Upper lobe of left lung (tissue), 6 donors: Measurements from ENCODE around the gene SDK1. TPM values are rescaled to one million over a fixed set of nuclear protein-coding genes. Genes with fewer than 3 reads are reported as not detected.

Experiments used
- ATAC-seq, 2 donors: fragments of 200-7000 bp; cut with Tn5 transposase; one replicate each; pipeline ENCODE4 v1.9.1; 2022; ENCODE audit warnings: mild to moderate bottlenecking in 2 of 2, moderate library complexity in 2 of 2; ENCODE audit not compliant: low FRiP score in 2 of 2
- DNase-seq, 2 donors: peaks; one replicate each; pipeline ENCODE4 v3.0.0-alpha.2; 2019 to 2020
- H3K27ac ChIP-seq, 4 donors: fragments of 200-600 bp; sonication (generic); one replicate each; pipeline ENCODE4 v1.5.1; 2016 to 2019
- H3K27me3 ChIP-seq, 4 donors: fragments of 200-600 bp; sonication (generic); one replicate each; pipeline ENCODE4 v1.5.1; 2017 to 2019
- H3K36me3 ChIP-seq, 4 donors: fragments of 200-600 bp; sonication (generic); one replicate each; pipeline ENCODE4 v1.5.1; 2016 to 2019
- H3K4me1 ChIP-seq, 4 donors: fragments of 200-600 bp; sonication (generic); one replicate each; pipeline ENCODE4 v1.5.1; 2018 to 2019
- H3K4me3 ChIP-seq, 4 donors: fragments of 200-600 bp; sonication (generic); one replicate each; pipeline ENCODE4 v1.5.1; 2017 to 2019; ENCODE audit warnings: mild to moderate bottlenecking in 2 of 4, moderate library complexity in 1 of 4
- H3K9me3 ChIP-seq, 4 donors: fragments of 200-600 bp; sonication (generic); one replicate each; pipeline ENCODE4 v1.5.1; 2018 to 2019
- EP300 ChIP-seq, 4 donors: sonication (generic); formaldehyde crosslinking; IDR thresholded peaks; one replicate each; pipeline ENCODE4 v1.5.1; 2017; ENCODE audit warnings: antibody characterized with exemption in 4 of 4, control low read depth in 2 of 4
- POLR2A ChIP-seq, 4 donors: fragments of 450-650 bp; IDR thresholded peaks; one replicate each; pipeline ENCODE4 v1.5.1; 2016 to 2017; ENCODE audit warnings: antibody characterized with exemption in 4 of 4, mild to moderate bottlenecking in 2 of 4
- POLR2AphosphoS5 ChIP-seq, 2 donors: sonication (generic); formaldehyde crosslinking; IDR thresholded peaks; one replicate each; pipeline ENCODE4 v1.5.1; 2017; ENCODE audit warnings: antibody characterized with exemption in 2 of 2
- WGBS, 2 donors: methylation state at CpG; one replicate each; pipeline ENCODE4 v1.1.5; 2017 to 2018; 5-methylcytosine and 5-hydroxymethylcytosine counted together
- total RNA-seq, 6 donors: library from RNA; depleted of rRNA in 4 of 6; stranded (reverse); fragments of >200 nt in 4 of 6; gene quantifications; one replicate each; pipeline versions ENCODE4 v1.1.0 to v1.2.1, GENCODE V29; 2016 to 2021
- TF ChIP-seq, protein P1 (sequence below), 6 experiments: fragments of 450-650 bp in 4 of 6; fragments of 200-600 bp in 2 of 6; sonication (generic) in 2 of 6; IDR thresholded peaks; one replicate each; pipeline ENCODE4 v1.5.1; 2016 to 2019; ENCODE audit warnings: antibody characterized with exemption in 6 of 6
- donor health status: DM: no; HTN: no; CAD: no; lungs with moderate emphysema.
- donor health status: DM: no; HTN: yes; CAD: no; lungs with severe emphysema.

Gene SDK1
- total RNA-seq, 6 donors from 2014 or later: 9.3 to 90.1 (median 11.8) TPM

DNA sequence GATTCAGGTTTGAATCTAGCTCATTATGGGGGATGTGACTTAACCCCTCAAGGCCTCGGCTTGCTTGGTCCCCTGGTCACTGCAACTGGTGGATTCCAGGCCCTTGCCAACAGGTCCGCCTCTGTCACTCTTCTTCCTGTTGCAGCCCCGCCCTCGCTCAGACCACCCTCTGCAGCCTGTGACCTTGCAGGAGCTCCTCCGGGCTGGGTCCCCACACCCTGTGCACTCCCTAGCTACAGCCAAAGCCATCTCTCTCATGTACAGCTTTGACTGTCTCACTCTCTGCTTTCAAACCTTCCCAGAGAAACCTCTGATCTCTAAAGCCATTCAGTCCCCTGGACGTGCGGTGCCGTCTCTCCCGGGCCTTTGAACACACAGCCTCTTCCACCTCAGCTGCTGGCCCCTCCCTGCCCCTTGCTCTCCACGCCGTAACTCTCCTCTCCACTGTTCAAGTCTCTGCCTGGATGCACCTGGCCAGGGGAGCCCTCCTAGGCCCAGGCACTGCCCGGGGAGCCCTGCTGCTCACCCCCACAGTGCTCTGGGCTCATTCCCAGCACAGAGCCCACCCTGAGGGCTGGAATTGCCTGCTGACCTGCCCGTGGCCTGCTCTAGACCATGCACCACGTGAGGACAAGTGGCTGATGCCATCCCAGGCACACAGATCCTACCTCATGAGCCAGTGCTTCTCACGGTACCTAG lies 895.2 kb downstream of the SDK1 start:
- ATAC-seq: peak; percentile 4 to 62
- Histone ChIP-seq H3K27ac (no peak overlapping the region), H3K9me3 (no peaks in the 10 kb centered on the region), H3K36me3 (no peaks in the 10 kb centered on the region), H3K27me3 (no peaks in the 10 kb centered on the region), H3K4me3 (no peak overlapping the region), H3K4me1 (no peaks in the 10 kb centered on the region)
- no peak for TF ChIP-seq POLR2AphosphoS5 (IDR thresholded peaks at IDR 0.05)
- TF ChIP-seq, protein P1, sequence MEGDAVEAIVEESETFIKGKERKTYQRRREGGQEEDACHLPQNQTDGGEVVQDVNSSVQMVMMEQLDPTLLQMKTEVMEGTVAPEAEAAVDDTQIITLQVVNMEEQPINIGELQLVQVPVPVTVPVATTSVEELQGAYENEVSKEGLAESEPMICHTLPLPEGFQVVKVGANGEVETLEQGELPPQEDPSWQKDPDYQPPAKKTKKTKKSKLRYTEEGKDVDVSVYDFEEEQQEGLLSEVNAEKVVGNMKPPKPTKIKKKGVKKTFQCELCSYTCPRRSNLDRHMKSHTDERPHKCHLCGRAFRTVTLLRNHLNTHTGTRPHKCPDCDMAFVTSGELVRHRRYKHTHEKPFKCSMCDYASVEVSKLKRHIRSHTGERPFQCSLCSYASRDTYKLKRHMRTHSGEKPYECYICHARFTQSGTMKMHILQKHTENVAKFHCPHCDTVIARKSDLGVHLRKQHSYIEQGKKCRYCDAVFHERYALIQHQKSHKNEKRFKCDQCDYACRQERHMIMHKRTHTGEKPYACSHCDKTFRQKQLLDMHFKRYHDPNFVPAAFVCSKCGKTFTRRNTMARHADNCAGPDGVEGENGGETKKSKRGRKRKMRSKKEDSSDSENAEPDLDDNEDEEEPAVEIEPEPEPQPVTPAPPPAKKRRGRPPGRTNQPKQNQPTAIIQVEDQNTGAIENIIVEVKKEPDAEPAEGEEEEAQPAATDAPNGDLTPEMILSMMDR (IDR thresholded peaks at IDR 0.05): no peak
- no peak for TF ChIP-seq POLR2A (IDR thresholded peaks at IDR 0.05)
- no peak for TF ChIP-seq EP300 (IDR thresholded peaks at IDR 0.05)
- WGBS, 2 donors: 78 to 86% methylated on average over 13 to 14 of the region's 15 CpGs
- no peak for DNase-seq

DNA sequence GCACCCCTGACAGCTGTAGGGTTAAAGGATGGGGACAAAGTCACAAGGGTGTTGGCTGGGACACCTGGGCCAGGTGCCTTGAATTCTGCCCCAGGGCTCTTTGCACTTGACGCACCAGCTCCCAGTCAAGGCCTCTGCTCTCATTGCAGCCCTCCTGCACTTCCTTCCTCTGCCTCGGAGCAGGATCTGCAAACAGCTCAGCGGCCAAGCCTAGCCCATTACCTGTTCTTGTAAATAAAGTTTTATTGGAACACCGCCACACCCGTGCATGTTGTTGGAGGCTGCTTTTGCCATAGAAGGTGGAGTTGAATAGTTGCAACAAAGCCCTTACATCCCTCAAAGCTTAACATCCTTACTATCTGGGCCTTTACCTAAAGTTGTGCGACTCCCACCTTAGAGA lies 897.2 kb downstream of the SDK1 start:
- H3K36me3 ChIP-seq: no peaks in the 10 kb centered on the region
- H3K4me3 ChIP-seq: no peak overlapping the region
- WGBS, 2 donors: 78 to 85% methylated on average over 6 of the region's 6 CpGs
- ATAC-seq (no peak), DNase-seq (no peak)
- H3K27me3 ChIP-seq: no peaks in the 10 kb centered on the region
- H3K9me3 ChIP-seq: no peaks in the 10 kb centered on the region
- TF ChIP-seq POLR2AphosphoS5 (IDR thresholded peaks at IDR 0.05) (no peak), POLR2A (IDR thresholded peaks at IDR 0.05) (no peak), EP300 (IDR thresholded peaks at IDR 0.05) (no peak)
- TF ChIP-seq, protein P1 (IDR thresholded peaks at IDR 0.05): no peak
- no peak overlapping the region for H3K27ac ChIP-seq
- H3K4me1 ChIP-seq: no peaks in the 10 kb centered on the region

DNA sequence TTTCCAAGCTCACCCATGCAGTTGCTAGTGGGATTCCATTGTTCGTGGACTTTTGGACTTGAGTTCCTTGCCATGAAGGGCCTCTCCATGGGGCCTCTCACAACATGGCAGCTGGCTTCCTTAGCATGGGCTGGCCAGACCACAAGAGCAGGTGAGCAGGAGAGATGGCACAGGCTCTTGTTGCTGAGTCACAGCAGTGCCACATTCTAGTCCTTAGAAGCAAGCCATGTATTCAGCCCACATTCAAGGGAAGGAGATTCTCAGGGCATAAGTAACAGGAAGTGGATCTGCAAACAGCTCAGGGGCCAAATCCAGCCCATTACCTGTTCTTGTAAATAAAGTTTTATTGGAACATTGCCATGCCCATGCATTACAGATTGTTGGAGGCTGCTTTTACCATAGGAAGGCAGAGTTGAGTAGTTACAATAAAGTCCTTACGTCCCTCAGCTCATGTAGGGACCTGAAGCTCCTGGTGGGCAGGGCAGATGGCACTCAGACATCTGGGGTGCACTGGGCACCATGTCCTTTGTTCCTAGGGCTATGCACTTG lies 899.6 kb downstream of the SDK1 start:
- H3K36me3 ChIP-seq: no peaks in the 10 kb centered on the region
- 89 to 100% methylated on average over 2 of the region's 2 CpGs for WGBS, 2 donors
- no peaks in the 10 kb centered on the region for H3K27me3 ChIP-seq
- TF ChIP-seq, protein P1 (IDR thresholded peaks at IDR 0.05): no peak
- no peak for TF ChIP-seq POLR2AphosphoS5 (IDR thresholded peaks at IDR 0.05)
- TF ChIP-seq POLR2A (IDR thresholded peaks at IDR 0.05): no peak
- TF ChIP-seq EP300 (IDR thresholded peaks at IDR 0.05): no peak
- no peak overlapping the region for H3K27ac ChIP-seq
- no peaks in the 10 kb centered on the region for H3K9me3 ChIP-seq
- H3K4me1 ChIP-seq: no peaks in the 10 kb centered on the region
- ATAC-seq: no peak
- DNase-seq: no peak
- H3K4me3 ChIP-seq: no peak overlapping the region

DNA sequence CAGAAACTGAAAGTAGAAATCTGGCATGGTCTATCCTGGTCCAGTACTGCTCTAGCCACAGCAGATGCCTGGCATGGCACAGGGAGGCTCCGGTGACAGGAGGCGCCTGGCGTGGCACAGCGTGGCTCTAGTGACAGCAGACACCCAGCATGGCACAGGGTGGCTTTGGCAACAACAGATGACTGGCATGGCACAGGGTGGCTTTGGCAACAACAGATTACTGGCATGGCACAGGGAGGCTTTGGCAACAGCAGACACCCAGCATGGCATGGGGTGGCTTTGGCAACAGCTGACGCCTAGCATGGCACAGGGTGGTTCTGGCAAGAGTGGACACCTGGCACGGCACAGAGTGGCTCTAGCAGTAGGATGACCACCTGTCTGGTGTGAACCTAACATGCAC lies 900.5 kb downstream of the SDK1 start:
- TF ChIP-seq, protein P1 (IDR thresholded peaks at IDR 0.05): no peak
- TF ChIP-seq EP300 (IDR thresholded peaks at IDR 0.05) (no peak), POLR2AphosphoS5 (IDR thresholded peaks at IDR 0.05) (no peak), POLR2A (IDR thresholded peaks at IDR 0.05) (no peak)
- no peak overlapping the region for H3K4me3 ChIP-seq
- H3K4me1 ChIP-seq: no peaks in the 10 kb centered on the region
- WGBS, 2 donors: 89 to 90% methylated on average over 6 of the region's 6 CpGs
- ATAC-seq: no peak
- no peak overlapping the region for H3K27ac ChIP-seq
- H3K27me3 ChIP-seq: no peaks in the 10 kb centered on the region
- DNase-seq: no peak
- no peaks in the 10 kb centered on the region for H3K9me3 ChIP-seq
- no peaks in the 10 kb centered on the region for H3K36me3 ChIP-seq
